MM.1S (cell line): Measurements from ENCODE around the gene GNL3.

Experiments
- EZH2 ChIP-seq: fragments of 300-600 bp; sonication (generic); optimal IDR thresholded peaks from 2 replicates; pipeline ENCODE3; 2017; ENCODE audit warnings: low read depth, mild to moderate bottlenecking, antibody characterized with exemption, low read length, mixed read lengths
- EZH2phosphoT487 ChIP-seq: fragments of 300-600 bp; sonication (generic); IDR thresholded peaks from 2 replicates; pipeline ENCODE4 v1.6.1; 2018; ENCODE audit warnings: antibody characterized with exemption, low read length
- TF ChIP-seq, protein P1 (sequence below): fragments of 300-600 bp; sonication (generic); IDR thresholded peaks from 2 replicates; pipeline ENCODE4 v1.5.1; 2016; ENCODE audit warnings: antibody characterized with exemption, low read length, mixed read lengths

DNA sequence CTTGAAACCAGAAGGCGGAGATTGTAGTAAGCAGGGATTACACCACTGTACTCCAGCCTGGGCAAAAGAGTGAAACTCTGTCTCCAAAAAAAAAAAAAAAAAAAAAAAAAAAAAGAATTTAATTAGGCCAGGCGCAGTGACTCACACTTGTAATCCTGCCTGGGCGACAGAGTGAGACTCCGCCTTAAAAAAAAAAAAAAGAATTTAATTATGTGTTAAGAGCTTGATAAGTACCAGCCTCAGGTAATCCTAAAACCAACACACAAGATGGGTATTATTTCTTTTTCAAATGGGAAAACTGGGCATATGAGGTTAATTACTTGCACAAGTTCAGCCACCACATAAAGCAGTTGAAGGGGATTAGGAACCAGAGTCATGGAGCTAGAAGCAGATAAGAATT lies 49.2 kb upstream of the GNL3 start:
- TF ChIP-seq, protein P1, sequence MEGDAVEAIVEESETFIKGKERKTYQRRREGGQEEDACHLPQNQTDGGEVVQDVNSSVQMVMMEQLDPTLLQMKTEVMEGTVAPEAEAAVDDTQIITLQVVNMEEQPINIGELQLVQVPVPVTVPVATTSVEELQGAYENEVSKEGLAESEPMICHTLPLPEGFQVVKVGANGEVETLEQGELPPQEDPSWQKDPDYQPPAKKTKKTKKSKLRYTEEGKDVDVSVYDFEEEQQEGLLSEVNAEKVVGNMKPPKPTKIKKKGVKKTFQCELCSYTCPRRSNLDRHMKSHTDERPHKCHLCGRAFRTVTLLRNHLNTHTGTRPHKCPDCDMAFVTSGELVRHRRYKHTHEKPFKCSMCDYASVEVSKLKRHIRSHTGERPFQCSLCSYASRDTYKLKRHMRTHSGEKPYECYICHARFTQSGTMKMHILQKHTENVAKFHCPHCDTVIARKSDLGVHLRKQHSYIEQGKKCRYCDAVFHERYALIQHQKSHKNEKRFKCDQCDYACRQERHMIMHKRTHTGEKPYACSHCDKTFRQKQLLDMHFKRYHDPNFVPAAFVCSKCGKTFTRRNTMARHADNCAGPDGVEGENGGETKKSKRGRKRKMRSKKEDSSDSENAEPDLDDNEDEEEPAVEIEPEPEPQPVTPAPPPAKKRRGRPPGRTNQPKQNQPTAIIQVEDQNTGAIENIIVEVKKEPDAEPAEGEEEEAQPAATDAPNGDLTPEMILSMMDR = no peak
- TF ChIP-seq EZH2 = no peak
- no peak for TF ChIP-seq EZH2phosphoT487
